Common myeloid progenitor, CD34-positive (primary cell): ENCODE measurements around the gene NEUROD4.

ENCODE experiments used
- CTCF ChIA-PET: fragments of 350-600 bp; sonication (Branson Sonifier 250); formaldehyde crosslinking; loops from one replicate; lab custom pipeline; 2021; ENCODE audit warnings: antibody characterized with exemption; lab: Charles Lee
- POLR2A ChIA-PET: fragments of 350-600 bp; sonication (Branson Sonifier 250); formaldehyde crosslinking; loops from one replicate; lab custom pipeline; 2021; ENCODE audit warnings: antibody characterized with exemption; lab: Charles Lee
- DNase-seq, 3 donors: peaks; one replicate each; pipeline versions ENCODE4 v3.0.0 to v3.0.0-alpha.2; 2013
- H3K27ac ChIP-seq, 2 experiments: 1 replicate in 1 of 2; 2 replicates in 1 of 2; pipeline ENCODE4 v1.7.0; 2013; ENCODE audit warnings: inconsistent platforms in 2 of 2, low read length in 2 of 2, mild to moderate bottlenecking in 2 of 2, low read depth in 1 of 2, moderate library complexity in 1 of 2; ENCODE audit not compliant: severe bottlenecking in 2 of 2, insufficient read depth in 1 of 2, poor library complexity in 1 of 2
- H3K27me3 ChIP-seq, 5 experiments: replicated peaks in 2 of 5; 1 replicate in 3 of 5; 2 replicates in 2 of 5; pipeline versions ENCODE4 v1.6.1 to v1.7.0; 2013; ENCODE audit warnings: low read length in 4 of 5, mild to moderate bottlenecking in 2 of 5, moderate library complexity in 2 of 5, inconsistent platforms in 1 of 5; ENCODE audit not compliant: insufficient read depth in 5 of 5, control insufficient read depth in 4 of 5
- H3K36me3 ChIP-seq, 4 experiments: 1 replicate in 2 of 4; 2 replicates in 2 of 4; pipeline versions ENCODE4 v1.6.1 to v1.7.0; 2013; ENCODE audit warnings: low read length in 3 of 4, control low read depth in 1 of 4, mild to moderate bottlenecking in 1 of 4; ENCODE audit not compliant: control insufficient read depth in 4 of 4, insufficient read depth in 4 of 4
- H3K4me1 ChIP-seq, 4 experiments: 1 replicate in 3 of 4; 2 replicates in 1 of 4; pipeline versions ENCODE4 v1.6.1 to v1.7.1; 2013; ENCODE audit warnings: low read length in 3 of 4, mild to moderate bottlenecking in 3 of 4, control low read depth in 1 of 4, inconsistent platforms in 1 of 4, moderate library complexity in 1 of 4; ENCODE audit not compliant: control insufficient read depth in 4 of 4, insufficient read depth in 4 of 4; ENCODE audit errors: control extremely low read depth in 1 of 4
- H3K4me3 ChIP-seq, 7 experiments: 1 replicate in 4 of 7; 2 replicates in 3 of 7; pipeline versions ENCODE4 v1.5.1 to v1.7.0; 2013; ENCODE audit warnings: mild to moderate bottlenecking in 7 of 7, low read length in 6 of 7, moderate library complexity in 6 of 7, inconsistent platforms in 2 of 7, low read depth in 2 of 7, control low read depth in 1 of 7; ENCODE audit not compliant: insufficient read depth in 4 of 7, control insufficient read depth in 1 of 7; ENCODE audit errors: extremely low read depth in 1 of 7
- H3K9me3 ChIP-seq, 5 experiments: 1 replicate in 4 of 5; 2 replicates in 1 of 5; pipeline versions ENCODE4 v1.6.1 to v1.7.1; 2013; ENCODE audit warnings: low read length in 4 of 5, mild to moderate bottlenecking in 2 of 5, inconsistent platforms in 1 of 5, low read depth in 1 of 5, moderate library complexity in 1 of 5; ENCODE audit not compliant: control insufficient read depth in 4 of 5, insufficient read depth in 2 of 5; ENCODE audit errors: control extremely low read depth in 1 of 5
- WGBS: methylation state at CpG from one replicate; pipeline ENCODE4 v1.1.5; 2013; ENCODE audit not compliant: insufficient coverage; 5-methylcytosine and 5-hydroxymethylcytosine counted together

The NEUROD4 gene

DNA sequence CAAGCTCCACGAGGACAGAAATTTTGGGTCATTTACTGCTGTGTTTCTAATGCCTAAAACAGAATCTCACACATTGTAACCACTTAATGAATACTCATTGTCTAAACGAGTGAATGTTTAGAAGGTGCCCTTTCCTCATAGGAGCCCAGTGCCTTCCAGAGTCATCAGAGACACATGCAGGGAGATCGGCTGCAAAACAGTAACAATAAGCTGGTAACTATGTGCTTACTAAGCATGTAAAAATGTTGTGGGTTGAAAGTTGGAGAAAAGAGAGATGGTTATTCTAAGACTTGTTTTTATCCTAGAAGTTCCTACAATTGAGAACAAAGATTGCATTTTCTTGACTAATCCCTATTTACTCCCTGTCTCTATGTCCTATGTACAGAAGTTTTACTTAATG lies 42.6 kb upstream of the NEUROD4 start:
- H3K4me1 ChIP-seq: peaks cover 40 to 94% (median 64%) of the 10 kb centered on the region in 4 experiments
- DNase-seq: no peak
- peak overlapping the region in 1 of 2 experiments; percentile 73 for H3K27ac ChIP-seq
- 47% methylated on average over 2 of the region's 3 CpGs for WGBS
- peaks cover 3 to 38% (median 25%) of the 10 kb centered on the region in 4 experiments for H3K36me3 ChIP-seq
- POLR2A ChIA-PET: interaction anchor here (0.6 kb wide), 2 partner anchors 9 to 275 kb away, joined by 3 to 4 read pairs; no protein-coding TSS in a partner anchor
- CTCF ChIA-PET: interaction anchor here (1.2 to 13.7 kb wide), 5 partner anchors 9 to 95 kb away, joined by 3 to 112 read pairs (median 21); no protein-coding TSS in a partner anchor
- H3K4me3 ChIP-seq: peak overlapping the region in 3 of 7 experiments; percentile 24 to 65 (median 57)
- H3K9me3 ChIP-seq: no peaks in the 10 kb centered on the region
- H3K27me3 ChIP-seq: no peaks in the 10 kb centered on the region

DNA sequence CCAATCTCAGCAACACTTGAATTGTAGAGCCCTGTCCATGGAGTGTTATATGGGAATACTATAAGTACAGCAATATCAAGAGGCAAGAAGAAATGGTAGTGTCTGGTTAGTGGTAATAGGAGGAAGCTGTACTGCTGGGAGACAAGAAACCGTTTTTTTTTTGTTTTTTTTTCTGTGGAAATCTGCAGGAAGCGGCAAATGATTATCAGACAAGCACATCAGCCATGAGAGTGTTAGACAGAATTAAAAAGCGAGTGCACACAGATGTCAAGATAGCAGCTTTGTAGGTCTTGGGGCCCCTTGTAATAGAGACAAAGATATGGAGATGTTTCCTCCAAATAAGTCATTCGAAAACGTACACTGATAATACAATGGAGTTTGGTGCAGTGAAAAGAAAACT lies 41.9 kb upstream of the NEUROD4 start:
- ChIA-PET POLR2A (interaction anchor here (0.6 to 1.5 kb wide), 3 partner anchors 8 to 275 kb away, joined by 3 to 4 read pairs (median 3); no protein-coding TSS in a partner anchor), CTCF (interaction anchor here (1.0 to 13.7 kb wide), 7 partner anchors 10 to 228 kb away, joined by 3 to 112 read pairs (median 13); no protein-coding TSS in a partner anchor)
- Histone ChIP-seq H3K4me1 (peaks cover 45 to 97% (median 69%) of the 10 kb centered on the region in 4 experiments), H3K36me3 (peaks cover 0 to 32% (median 19%) of the 10 kb centered on the region in 4 experiments), H3K9me3 (no peaks in the 10 kb centered on the region), H3K27me3 (no peaks in the 10 kb centered on the region), H3K4me3 (peak overlapping the region in 5 of 7 experiments; percentile 20 to 71 (median 38)), H3K27ac (peak overlapping the region; percentile 42 to 73)
- DNase-seq: peak; percentile 54 to 82 (median 69)
- 0% methylated on average over 3 of the region's 5 CpGs for WGBS

DNA sequence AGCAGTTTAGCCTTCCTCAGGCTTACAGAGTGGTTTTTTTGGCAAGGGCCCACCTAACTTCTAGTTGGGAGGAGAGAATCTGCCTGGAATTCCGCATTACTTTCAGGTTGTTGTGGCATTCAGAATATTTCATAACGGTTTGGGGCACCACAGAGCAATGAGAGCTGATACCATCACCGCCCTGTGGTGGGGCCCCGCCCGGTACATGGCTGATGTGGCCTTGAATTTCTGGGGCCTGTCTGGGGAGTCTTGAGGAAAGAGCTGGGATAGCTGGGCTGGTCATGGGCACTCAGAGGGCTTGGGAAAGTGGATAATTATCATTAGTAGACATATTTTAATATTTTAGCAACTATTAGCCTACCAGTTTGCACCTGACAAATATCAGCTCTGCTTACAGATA lies 39.4 kb upstream of the NEUROD4 start:
- WGBS: 17% methylated on average over 3 of the region's 5 CpGs
- H3K4me1 ChIP-seq: peaks cover 65 to 98% (median 81%) of the 10 kb centered on the region in 4 experiments
- H3K36me3 ChIP-seq: peaks cover 0 to 14% (median 5%) of the 10 kb centered on the region in 4 experiments
- peak in 1 of 3 donors; percentile 54 for DNase-seq
- peak overlapping the region in 1 of 2 experiments; percentile 71 for H3K27ac ChIP-seq
- H3K27me3 ChIP-seq: no peaks in the 10 kb centered on the region
- ChIA-PET CTCF (interaction anchor here (0.7 to 13.7 kb wide), 5 partner anchors 10 to 256 kb away, joined by 3 to 112 read pairs (median 5); no protein-coding TSS in a partner anchor), POLR2A (no interaction called here)
- no peaks in the 10 kb centered on the region for H3K9me3 ChIP-seq
- peak overlapping the region in 4 of 7 experiments; percentile 13 to 88 (median 56) for H3K4me3 ChIP-seq

DNA sequence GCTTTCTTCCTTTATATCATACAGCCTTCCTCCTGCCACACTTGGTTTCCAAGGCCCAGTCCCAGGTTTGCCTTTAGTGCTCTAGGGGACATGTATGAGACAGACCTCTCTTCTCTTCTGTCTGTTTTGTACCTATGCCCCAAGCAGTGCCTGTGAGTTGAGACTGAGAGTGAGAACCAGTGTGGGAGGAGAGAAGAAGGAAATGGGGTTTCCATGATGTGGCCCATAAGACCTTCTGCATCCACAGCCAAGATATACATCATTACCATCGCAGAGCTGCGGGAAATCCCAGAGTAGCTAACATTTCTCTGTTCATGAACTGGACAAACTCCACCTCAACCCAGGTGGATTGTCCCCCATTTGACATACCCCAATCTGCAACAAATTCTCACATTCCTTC lies 38.0 kb upstream of the NEUROD4 start:
- Histone ChIP-seq H3K36me3 (peaks cover 0 to 11% (median 3%) of the 10 kb centered on the region in 4 experiments), H3K4me1 (peaks cover 70 to 93% (median 77%) of the 10 kb centered on the region in 4 experiments), H3K9me3 (no peaks in the 10 kb centered on the region), H3K27me3 (no peaks in the 10 kb centered on the region), H3K4me3 (peak overlapping the region in 6 of 7 experiments; percentile 13 to 88 (median 78)), H3K27ac (peak overlapping the region; percentile 27 to 79)
- ChIA-PET POLR2A (no interaction called here), CTCF (interaction anchor here (1.1 to 3.6 kb wide), 8 partner anchors 8 to 232 kb away, joined by 3 to 23 read pairs (median 5); no protein-coding TSS in a partner anchor)
- DNase-seq: no peak
- 86% methylated on average over 2 of the region's 2 CpGs for WGBS

DNA sequence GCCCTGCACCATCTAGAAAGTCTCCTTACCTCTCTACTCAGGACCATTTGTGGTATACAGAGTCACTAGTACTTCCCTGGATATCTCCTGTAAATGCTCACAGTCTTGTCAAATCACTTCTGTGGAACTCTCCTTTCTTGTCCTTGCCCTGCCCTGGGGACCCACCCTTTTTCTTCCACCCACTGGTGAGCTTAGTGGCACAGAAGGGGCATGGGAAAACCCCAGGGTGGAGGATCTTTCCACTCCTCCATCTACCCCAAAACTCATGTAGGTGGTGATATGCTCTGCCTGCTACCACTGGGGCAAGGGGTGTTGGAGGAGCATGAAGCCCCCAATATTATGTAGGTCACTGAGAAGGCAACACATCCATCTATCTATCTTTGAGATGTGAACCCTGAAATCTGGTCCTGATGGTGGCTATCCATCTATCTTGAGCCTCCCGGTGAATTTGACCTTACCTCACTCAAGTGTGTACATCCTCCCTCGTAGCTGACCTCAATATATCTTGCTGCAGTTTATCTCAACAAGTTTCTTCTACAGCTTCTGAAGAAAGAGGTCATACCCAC lies 36.2 kb upstream of the NEUROD4 start:
- POLR2A ChIA-PET: interaction anchor here (1.0 kb wide), 1 partner anchor 9 kb away, joined by 3 read pairs; no protein-coding TSS in a partner anchor

DNA sequence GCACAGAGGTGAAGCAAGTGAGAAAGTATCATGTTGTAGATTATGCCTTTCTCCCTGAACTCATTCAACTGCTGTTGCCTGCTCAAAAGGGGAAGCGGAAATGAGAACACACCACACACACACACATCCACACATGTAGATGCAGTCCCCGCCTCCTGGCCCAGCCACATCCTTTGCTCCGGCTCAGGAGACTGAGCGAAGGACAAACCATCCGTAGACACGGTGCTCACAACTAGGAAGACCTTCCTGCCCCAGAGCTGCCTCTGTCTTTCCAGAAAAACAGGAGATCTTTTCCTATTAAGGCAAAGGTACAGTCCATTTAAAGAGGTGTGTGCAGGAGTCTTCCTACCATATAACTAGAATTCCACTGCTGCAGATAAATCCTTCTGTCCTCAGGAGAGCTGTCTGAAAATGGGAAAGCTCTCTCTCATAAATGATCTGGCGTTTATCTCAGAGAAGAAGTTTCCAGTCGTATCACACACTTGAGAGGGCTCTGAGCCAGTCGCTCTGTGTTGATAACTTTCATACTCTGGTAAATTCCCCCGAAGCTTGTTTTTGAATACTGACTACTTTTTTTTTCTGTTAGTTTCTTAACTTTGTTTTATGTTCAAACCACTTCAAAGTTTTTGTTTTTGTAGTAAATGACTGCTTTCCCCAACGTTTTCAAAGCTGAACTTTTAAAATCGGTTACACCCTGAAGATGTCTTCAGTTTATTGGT lies 35.0 kb upstream of the NEUROD4 start, which contains the start of gene TESPA1:
Gene TESPA1, minus strand, starts transcription at position 105 of the 719 bp plus-strand sequence. CDS start 10,200 bp downstream, outside the sequence.
- CTCF ChIA-PET: interaction anchor here (0.8 to 3.6 kb wide), 8 partner anchors 8 to 87 kb away, joined by 3 to 26 read pairs (median 6); no protein-coding TSS in a partner anchor
- POLR2A ChIA-PET: interaction anchor here (0.8 to 1.0 kb wide), 3 partner anchors 8 to 83 kb away, joined by 3 read pairs; no protein-coding TSS in a partner anchor
- Histone ChIP-seq H3K27me3 (no peaks in the 10 kb centered on the region), H3K36me3 (peaks cover 0 to 9% (median 3%) of the 10 kb centered on the region in 4 experiments), H3K4me1 (peaks cover 58 to 88% (median 65%) of the 10 kb centered on the region in 4 experiments), H3K9me3 (no peaks in the 10 kb centered on the region), H3K4me3 (peak within 1 kb of the TSS; percentile 33 to 88 (median 75)), H3K27ac (peak within 1 kb of the TSS; percentile 69 to 79)
- 0% methylated on average over 3 of the region's 12 CpGs for WGBS
- peak; percentile 93 to 97 (median 95) for DNase-seq

More for the DNA sequence above, 36.2 kb upstream of the NEUROD4 start:
- peak overlapping the region; percentile 69 to 79 for H3K27ac ChIP-seq
- CTCF ChIA-PET: interaction anchor here (1.6 to 3.6 kb wide), 6 partner anchors 9 to 234 kb away, joined by 4 to 23 read pairs (median 7); no protein-coding TSS in a partner anchor
- peaks cover 0 to 9% (median 3%) of the 10 kb centered on the region in 4 experiments for H3K36me3 ChIP-seq
- 0% methylated on average over 2 of the region's 2 CpGs for WGBS
- H3K4me1 ChIP-seq: peaks cover 57 to 88% (median 67%) of the 10 kb centered on the region in 4 experiments
- DNase-seq: no peak
- peak overlapping the region; percentile 33 to 88 (median 75) for H3K4me3 ChIP-seq
- H3K9me3 ChIP-seq: no peaks in the 10 kb centered on the region
- no peaks in the 10 kb centered on the region for H3K27me3 ChIP-seq
